ENCODE data around the gene PLEKHM2. TPM values are rescaled to one million over a fixed set of nuclear protein-coding genes. Genes with fewer than 3 reads are reported as not detected.

The PLEKHM2 gene
- total and polyA plus RNA-seq, 2 of the 8 experiments (the other 6 are each of a cell fraction or from before 2014, with no cell fraction given): 38.3 to 47.6 TPM

DNA sequence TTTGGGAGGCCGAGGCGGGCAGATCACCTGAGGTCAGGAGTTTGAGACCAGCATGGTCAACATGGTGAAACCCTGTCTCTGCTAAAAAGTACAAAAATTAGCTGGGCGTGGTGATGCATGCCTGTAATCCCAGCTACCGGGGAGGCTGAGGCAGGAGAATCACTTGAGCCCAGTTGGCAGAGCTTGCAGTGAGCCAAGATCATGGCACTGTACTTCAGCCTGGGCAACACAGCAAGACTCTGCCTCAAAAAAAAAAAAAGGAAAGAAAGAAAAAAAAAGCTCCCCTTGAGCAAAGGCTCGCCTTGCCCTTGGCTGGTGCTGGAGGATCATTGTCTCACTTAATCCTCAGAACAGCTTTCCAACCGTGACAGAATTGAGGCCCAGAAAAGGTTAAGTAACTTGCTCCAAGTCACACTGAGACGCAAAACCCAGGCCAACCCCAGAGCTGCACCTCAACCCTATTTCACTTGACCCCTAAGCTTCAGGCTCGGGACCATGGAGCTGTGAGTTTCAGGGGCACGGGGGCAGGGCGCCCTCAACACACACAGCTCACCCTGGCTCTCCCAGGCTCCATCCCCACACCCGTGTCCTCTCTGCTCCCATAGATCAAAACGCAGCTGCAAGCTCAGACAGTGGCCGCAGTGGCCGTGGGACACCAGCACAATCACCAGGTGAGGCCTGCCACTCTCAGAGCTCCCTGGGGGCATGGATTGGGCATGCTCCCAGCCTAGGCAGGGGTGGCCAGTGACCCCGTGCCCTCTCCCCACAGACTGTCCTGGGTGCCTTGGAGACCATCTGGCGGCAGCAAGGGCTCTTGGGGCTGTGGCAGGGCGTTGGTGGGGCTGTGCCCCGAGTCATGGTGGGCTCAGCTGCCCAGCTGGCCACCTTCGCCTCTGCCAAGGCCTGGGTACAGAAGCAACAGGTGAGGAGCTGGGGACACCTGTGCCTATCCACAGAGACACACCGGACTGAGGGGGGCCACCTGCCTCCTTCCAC lies 53.5 kb downstream of the PLEKHM2 start:
- Histone ChIP-seq H4K8ac (ENCODE audit: extremely low read depth, insufficient read depth, low read length) (peak overlapping the region; percentile 43; the same call in 1 of the 2 replicates), H2AFZ (ENCODE audit: low read length) (no peak overlapping the region), H3K36me3 (ENCODE audit: control insufficient read depth in 2 of 4, insufficient read depth in 4 of 4, low read length in 3 of 4) (peaks cover 0 to 8% (median 3%) of the 10 kb centered on the region in 4 experiments; a peak in 5 of 8 replicates), H3K4me1 (replicated peaks in 1 of 4; ENCODE audit: control insufficient read depth in 3 of 4, insufficient read depth in 4 of 4, low read length in 3 of 4) (peaks cover 0 to 22% (median 8%) of the 10 kb centered on the region in 4 experiments; a peak in 5 of 7 replicates), H4K20me1 (replicated peaks in 1 of 2; ENCODE audit: control insufficient read depth in 1 of 2, insufficient read depth in 2 of 2, low read length in 2 of 2) (peaks cover 4 to 5% of the 10 kb centered on the region in 2 experiments), H2AK5ac (ENCODE audit: low read depth, low read length) (no peak overlapping the region), H2BK20ac (ENCODE audit: low read length) (no peak overlapping the region), H3K14ac (ENCODE audit: insufficient read length) (no peak overlapping the region), H3K56ac (replicated peaks; ENCODE audit: insufficient read length, low read depth, low read length) (no peak overlapping the region), H3K23me2 (ENCODE audit: low read depth, low read length) (no peaks in the 10 kb centered on the region), H3K9ac (replicated peaks in 1 of 4; ENCODE audit: extremely low read depth in 1 of 4, low read depth in 3 of 4, low read length in 3 of 4) (no peak overlapping the region), H3K27me3 (replicated peaks in 1 of 4; ENCODE audit: control insufficient read depth in 3 of 4, extremely low read depth in 1 of 4, insufficient read depth in 3 of 4, low read length in 3 of 4) (no peaks in the 10 kb centered on the region), H3K18ac (ENCODE audit: extremely low read depth, low read length) (no peak overlapping the region), H4K5ac (ENCODE audit: insufficient read length, low read depth, low read length) (no peak overlapping the region), H2BK15ac (ENCODE audit: low read length) (no peak overlapping the region), H3K9me3 (ENCODE audit: insufficient read depth in 2 of 2, low read depth in 1 of 2, low read length in 1 of 2) (no peaks in the 10 kb centered on the region), H2BK120ac (replicated peaks; ENCODE audit: low read depth, low read length) (no peak overlapping the region), H3K79me2 (ENCODE audit: control insufficient read depth in 1 of 2, insufficient read depth in 2 of 2, low read length in 2 of 2) (no peaks in the 10 kb centered on the region), H3K4me2 (ENCODE audit: insufficient read depth in 1 of 2, low read depth in 2 of 2, low read length in 2 of 2) (no peak overlapping the region), H3K4me3 (ENCODE audit: extremely low read depth in 1 of 4, insufficient read depth in 2 of 4, low read depth in 3 of 4, low read length in 4 of 4) (no peak overlapping the region), H3K23ac (ENCODE audit: insufficient read length) (no peak overlapping the region), H3K79me1 (ENCODE audit: low read depth, low read length) (no peaks in the 10 kb centered on the region), H2BK12ac (ENCODE audit: low read depth, low read length) (0 out of 2 replicates have a peak overlapping the region, but pooled peaks have one; percentile 17), H2BK5ac (ENCODE audit: low read depth, low read length) (peak overlapping the region; percentile 35; the same call in 1 of the 2 replicates), H3K27ac (ENCODE audit: low read depth, low read length) (no peak overlapping the region; the same call in 1 of the 2 replicates), H3K4ac (replicated peaks; ENCODE audit: insufficient read length, low read depth, low read length) (no peak overlapping the region), H4K91ac (replicated peaks; ENCODE audit: insufficient read length, low read length) (peak overlapping the region; percentile 74)
- WGBS, 2 experiments (ENCODE audit: extremely low coverage in 1 of 2, insufficient coverage in 1 of 2, insufficient read length in 1 of 2, insufficient replicate concordance in 2 of 2, low coverage in 1 of 2, low lambda C conversion rate in 2 of 2, missing lambda C conversion rate in 1 of 2): 85% methylated on average over 19 of the region's 20 CpGs; no CpG with 5 or more reads in 1 of the 2 experiments
- POLR2A ChIA-PET (ENCODE audit: partially characterized antibody): interaction anchor here (0.5 to 2.0 kb wide), 10 partner anchors 10 to 237 kb away, joined by 3 to 6 read pairs (median 3); no protein-coding TSS in a partner anchor
- FAIRE-seq: no peak
- no peak for DNase-seq (ENCODE audit: low read depth in 1 of 2, low spot score in 2 of 2)
- CTCF ChIA-PET (ENCODE audit: partially characterized antibody): interaction anchor here (0.8 to 6.1 kb wide), 9 partner anchors 10 to 142 kb away, joined by 3 to 41 read pairs (median 4); no protein-coding TSS in a partner anchor
- TF ChIP-seq SIX5 (IDR thresholded peaks at IDR 0.05; ENCODE audit: low read depth, low read length) (no peak), JUND (IDR thresholded peaks at IDR 0.05; ENCODE audit: low read length) (no peak), NRF1 (IDR thresholded peaks at IDR 0.05; ENCODE audit: low read depth, low read length) (no peak), EGR1 (IDR thresholded peaks at IDR 0.05; ENCODE audit: borderline replicate concordance, low read depth, low read length) (no peak), KDM1A (IDR thresholded peaks at IDR 0.05; ENCODE audit: borderline replicate concordance, low read length) (no peak), MAFK (IDR thresholded peaks at IDR 0.05; ENCODE audit: low read depth, low read length) (no peak), NANOG (IDR thresholded peaks at IDR 0.05; ENCODE audit: insufficient read depth, low read depth, low read length, poor library complexity, severe bottlenecking) (no peak)

Measured in H1 (cell line).